Gastroesophageal sphincter (tissue), 4 donors: ENCODE results near the gene ZBED4. TPM values are rescaled to one million over a fixed set of nuclear protein-coding genes. Genes with fewer than 3 reads are reported as not detected.

Experiments
- ATAC-seq: fragments of 150-250 bp; one replicate; pipeline ENCODE4 v1.9.1; 2016; ENCODE audit warnings: mild to moderate bottlenecking, moderate library complexity
- H3K27ac ChIP-seq, 4 donors: fragments of 200-600 bp; sonication (generic) in 3 of 4; 1 replicate in 3 of 4; 2 replicates in 1 of 4; pipeline ENCODE4 v1.5.1; 2016 to 2019
- H3K27me3 ChIP-seq: fragments of 200-600 bp; sonication (generic); one replicate; pipeline ENCODE4 v1.5.1; 2019
- H3K36me3 ChIP-seq, 2 donors: fragments of 200-600 bp; sonication (generic); one replicate each; pipeline ENCODE4 v1.5.1; 2019; ENCODE audit warnings: control low read depth in 1 of 2
- H3K4me1 ChIP-seq, 3 donors: fragments of 200-600 bp; sonication (generic); 1 replicate in 2 of 3; 2 replicates in 1 of 3; pipeline ENCODE4 v1.5.1; 2016 to 2019; ENCODE audit warnings: control low read depth in 2 of 3
- H3K4me3 ChIP-seq, 2 donors: fragments of 200-600 bp; sonication (generic); one replicate each; pipeline ENCODE4 v1.5.1; 2019; ENCODE audit warnings: mild to moderate bottlenecking in 1 of 2, moderate library complexity in 1 of 2
- H3K9me3 ChIP-seq, 3 donors: fragments of 200-600 bp; sonication (generic); one replicate each; pipeline ENCODE4 v1.5.1; 2017 to 2019; ENCODE audit warnings: control low read depth in 2 of 3
- CTCF ChIP-seq, 4 experiments: fragments of 200-600 bp in 2 of 4; fragments of 450-650 bp in 2 of 4; sonication (generic) in 1 of 4; IDR thresholded peaks; one replicate each; pipeline ENCODE4 v1.5.1; 2017 to 2019; ENCODE audit warnings: antibody characterized with exemption in 4 of 4, mild to moderate bottlenecking in 2 of 4, moderate library complexity in 2 of 4
- EP300 ChIP-seq: sonication (generic); formaldehyde crosslinking; IDR thresholded peaks from one replicate; pipeline ENCODE4 v1.6.1; 2017; ENCODE audit warnings: antibody characterized with exemption, mild to moderate bottlenecking
- POLR2A ChIP-seq, 2 donors: fragments of 450-650 bp; IDR thresholded peaks; one replicate each; pipeline ENCODE4 v1.6.1; 2017; ENCODE audit warnings: antibody characterized with exemption in 2 of 2, mild to moderate bottlenecking in 2 of 2, moderate library complexity in 1 of 2
- POLR2AphosphoS5 ChIP-seq: sonication (generic); formaldehyde crosslinking; IDR thresholded peaks from one replicate; pipeline ENCODE4 v1.6.1; 2017; ENCODE audit warnings: antibody characterized with exemption
- WGBS, 2 donors: methylation state at CpG; one replicate each; pipeline ENCODE4 v1.1.5; 2018; ENCODE audit warnings: low coverage in 1 of 2; 5-methylcytosine and 5-hydroxymethylcytosine counted together
- total RNA-seq, 4 donors: library from RNA; depleted of rRNA; stranded (reverse); fragments of >200 nt; gene quantifications; one replicate each; pipeline ENCODE4 v1.1.0, GENCODE V29; 2016

Gene ZBED4
- total RNA-seq, 4 donors from 2014 or later, result 6.9 to 12.3 (median 7.1) TPM

DNA sequence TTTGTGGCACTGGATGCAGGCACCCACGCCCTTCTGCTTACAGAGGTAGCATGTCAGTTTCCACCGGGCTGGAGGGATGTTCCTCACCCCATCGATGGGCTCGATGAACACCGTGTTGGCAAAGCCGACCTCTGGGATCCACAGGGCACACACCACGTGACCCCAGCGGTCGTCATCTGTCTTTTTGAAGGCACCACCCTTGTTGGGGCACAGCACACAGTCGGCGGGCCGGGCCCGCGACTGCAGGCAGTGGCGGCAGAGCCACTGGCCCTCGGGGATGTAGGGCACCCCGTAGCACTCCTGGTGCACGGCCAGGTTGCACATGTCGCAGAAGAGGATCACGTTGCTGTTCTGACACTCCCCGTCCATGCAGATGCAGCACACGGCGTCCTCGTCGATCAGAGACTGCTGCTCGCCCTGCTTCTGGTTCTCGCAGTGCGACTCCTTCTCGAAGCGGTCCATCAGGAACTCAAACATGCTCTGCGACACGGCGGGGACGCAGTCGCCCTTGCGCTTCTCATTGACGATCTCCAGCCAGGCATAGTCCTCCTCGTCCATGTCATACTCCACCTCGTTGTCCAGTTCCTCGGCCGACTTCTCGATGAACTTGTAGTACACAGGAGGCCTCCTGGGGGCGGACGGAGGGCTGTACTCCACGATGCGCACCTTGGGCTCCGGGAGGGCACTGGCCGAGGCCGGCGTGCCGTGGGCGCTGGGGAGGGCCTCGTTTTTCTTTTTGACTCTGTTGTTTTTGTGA, 30.2 kb upstream of the ZBED4 start:
- Histone ChIP-seq H3K27me3 (no peaks in the 10 kb centered on the region), H3K4me3 (no peak overlapping the region), H3K4me1 (peaks cover 0 to 84% (median 37%) of the 10 kb centered on the region in 3 donors), H3K9me3 (no peaks in the 10 kb centered on the region), H3K36me3 (peaks cover 0 to 64% of the 10 kb centered on the region in 2 donors), H3K27ac (no peak overlapping the region)
- no peak for TF ChIP-seq POLR2AphosphoS5
- no peak for TF ChIP-seq EP300
- no peak for TF ChIP-seq POLR2A (IDR thresholded peaks at IDR 0.05)
- TF ChIP-seq CTCF (IDR thresholded peaks at IDR 0.05), result no peak
- 90% methylated on average over 34 of the region's 53 CpGs; no CpG with 5 or more reads in 1 of the 2 donors for WGBS, 2 donors
- no peak for ATAC-seq

- no peak overlapping the region for H3K27ac ChIP-seq
- H3K4me3 ChIP-seq, result peak overlapping the region in 1 of 2 donors; percentile 86
- 59 to 83% methylated on average over 1 to 3 of the region's 16 CpGs for WGBS, 2 donors
- no peaks in the 10 kb centered on the region for H3K9me3 ChIP-seq
- no peak for ATAC-seq
- H3K36me3 ChIP-seq, result peaks cover 0 to 56% of the 10 kb centered on the region in 2 donors
- H3K4me1 ChIP-seq, result peaks cover 0 to 81% (median 37%) of the 10 kb centered on the region in 3 donors
- no peak for TF ChIP-seq EP300
- no peak for TF ChIP-seq POLR2A (IDR thresholded peaks at IDR 0.05)
- TF ChIP-seq CTCF (IDR thresholded peaks at IDR 0.05), result no peak
- TF ChIP-seq POLR2AphosphoS5, result no peak
- H3K27me3 ChIP-seq, result no peaks in the 10 kb centered on the region
Observed at GRCh38 chr22:49824185-49824925, 29.3 kb upstream of the ZBED4 start.

DNA sequence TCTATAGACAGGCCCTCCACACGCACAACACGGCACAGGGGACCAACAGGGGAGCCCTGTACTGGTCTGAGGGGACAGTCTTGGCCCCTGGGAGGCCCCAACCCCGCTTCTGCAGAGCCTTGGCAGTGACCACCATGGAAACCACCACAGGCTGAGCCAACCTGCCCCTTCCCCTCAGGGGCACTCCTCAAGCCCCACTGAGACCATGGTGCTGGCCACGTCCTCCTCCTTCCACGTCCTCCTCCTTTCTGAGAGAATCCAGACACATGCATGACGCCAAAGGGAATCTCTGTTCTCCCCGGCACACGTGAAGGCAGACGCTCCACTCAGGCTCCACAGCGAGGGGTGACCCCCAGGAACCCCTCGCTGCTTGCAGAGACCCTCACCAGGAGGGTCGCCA, 28.7 kb upstream of the ZBED4 start:
- no peak for TF ChIP-seq CTCF (IDR thresholded peaks at IDR 0.05)
- TF ChIP-seq POLR2AphosphoS5, result no peak
- no peak for TF ChIP-seq POLR2A (IDR thresholded peaks at IDR 0.05)
- no peak for TF ChIP-seq EP300
- peaks cover 0 to under 1% (median 0%) of the 10 kb centered on the region in 3 donors for H3K9me3 ChIP-seq
- H3K4me3 ChIP-seq, result peak overlapping the region in 1 of 2 donors; percentile 86
- WGBS, 2 donors, result 100% methylated on average over 1 of the region's 12 CpGs; no CpG with 5 or more reads in 1 of the 2 donors
- H3K4me1 ChIP-seq, result peaks cover 0 to 75% (median 37%) of the 10 kb centered on the region in 3 donors
- ATAC-seq, result no peak
- H3K27me3 ChIP-seq, result no peaks in the 10 kb centered on the region
- peaks cover 0 to 50% of the 10 kb centered on the region in 2 donors for H3K36me3 ChIP-seq
- no peak overlapping the region for H3K27ac ChIP-seq

DNA sequence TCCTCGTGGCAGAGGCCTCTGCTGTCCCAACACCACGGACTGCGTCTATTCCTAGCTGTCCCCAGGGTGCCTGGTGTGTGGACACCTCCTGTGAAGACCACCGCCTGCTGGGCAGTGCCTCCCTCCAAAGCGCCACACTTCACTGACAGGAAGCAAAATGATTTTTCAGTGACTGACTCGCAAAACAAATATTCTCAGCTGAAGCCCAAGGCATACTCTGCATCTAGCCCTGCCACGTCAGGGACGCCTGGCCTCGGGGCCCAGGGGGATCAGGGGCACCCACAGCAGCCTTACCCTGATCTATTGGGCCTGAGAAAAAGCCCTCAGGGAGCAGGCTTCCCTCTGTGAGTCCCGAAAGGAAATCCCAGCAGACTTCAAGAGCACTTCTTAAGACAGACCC, 28.2 kb upstream of the ZBED4 start:
- Histone ChIP-seq H3K27ac (peak overlapping the region in 1 of 4 donors; percentile 93), H3K36me3 (peaks cover 0 to 45% of the 10 kb centered on the region in 2 donors), H3K27me3 (no peaks in the 10 kb centered on the region), H3K4me3 (peak overlapping the region in 1 of 2 donors; percentile 86), H3K4me1 (peaks cover 0 to 70% (median 36%) of the 10 kb centered on the region in 3 donors), H3K9me3 (peaks cover 0 to 6% (median 0%) of the 10 kb centered on the region in 3 donors)
- TF ChIP-seq POLR2AphosphoS5, result no peak
- TF ChIP-seq POLR2A (IDR thresholded peaks at IDR 0.05), result no peak
- no peak for TF ChIP-seq EP300
- TF ChIP-seq CTCF (IDR thresholded peaks at IDR 0.05), result no peak
- no peak for ATAC-seq
- WGBS, 2 donors, result no CpG with 5 or more reads among the region's 10 CpGs
